CD4-positive, alpha-beta T cell treated with Interferon gamma for 1 hour (primary cell): ENCODE results near the gene FBXO47.
A peak's percentile ranks its signal among the peaks of the same experiment; 100 is the strongest.

ENCODE experiments used
- DNase-seq: peaks from one replicate; pipeline ENCODE4 v3.0.0-alpha.2; 2020

The FBXO47 gene

GRCh38 chr17:38899421-38899820 lies 67.8 kb downstream of the FBXO47 start:
- no peak for DNase-seq

DNA sequence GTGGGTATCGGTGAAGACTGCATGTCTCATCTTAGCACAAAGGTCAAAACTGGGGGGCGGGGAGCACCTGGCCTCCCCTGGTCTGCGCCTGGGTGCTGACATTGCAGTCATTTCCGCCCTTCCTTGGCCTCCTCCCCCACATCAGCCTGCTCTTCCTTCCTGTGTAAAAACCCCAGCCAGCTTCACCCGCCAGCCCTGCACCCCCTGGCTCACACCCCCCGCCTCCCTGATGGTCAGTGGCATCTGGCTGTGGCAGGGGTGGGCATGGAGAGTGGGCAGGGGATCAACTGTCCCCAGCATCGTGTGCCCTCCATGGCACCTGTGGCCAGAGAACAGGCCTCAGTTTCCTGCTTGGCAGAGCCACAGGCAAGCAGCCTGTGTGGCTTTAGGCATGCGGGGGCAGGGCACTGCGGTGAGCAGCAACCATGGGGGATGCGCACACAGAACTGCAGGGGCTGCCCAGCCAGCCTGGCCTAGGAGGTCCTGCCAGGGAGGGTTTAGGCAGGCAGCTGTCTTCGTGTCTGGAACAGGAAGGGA lies 68.3 kb downstream of the FBXO47 start:
- DNase-seq: peak; percentile 84

DNA sequence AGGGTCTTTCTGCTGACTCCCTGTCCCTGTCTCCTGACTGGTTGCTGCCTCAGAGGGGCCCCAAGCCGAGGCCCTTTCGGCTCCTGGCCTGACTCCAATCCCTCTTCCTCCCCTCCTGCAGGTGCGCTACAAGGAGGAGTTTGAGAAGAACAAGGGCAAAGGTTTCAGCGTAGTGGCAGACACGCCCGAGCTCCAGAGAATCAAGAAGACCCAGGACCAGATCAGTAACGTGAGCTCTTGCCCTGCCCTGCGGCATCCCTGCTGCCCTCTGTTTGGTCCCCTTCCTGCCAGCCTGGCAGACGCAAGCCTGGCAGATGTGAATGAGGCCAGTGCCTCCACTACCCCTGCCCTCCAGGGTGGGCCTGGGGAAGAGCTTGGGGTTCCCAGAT lies 68.9 kb downstream of the FBXO47 start:
- DNase-seq: no peak

- DNase-seq: no peak
Measured at GRCh38 chr17:38897671-38898290, 69.4 kb downstream of the FBXO47 start.

GRCh38 chr17:38897176-38897575 lies 70.0 kb downstream of the FBXO47 start:
- DNase-seq: no peak

DNA sequence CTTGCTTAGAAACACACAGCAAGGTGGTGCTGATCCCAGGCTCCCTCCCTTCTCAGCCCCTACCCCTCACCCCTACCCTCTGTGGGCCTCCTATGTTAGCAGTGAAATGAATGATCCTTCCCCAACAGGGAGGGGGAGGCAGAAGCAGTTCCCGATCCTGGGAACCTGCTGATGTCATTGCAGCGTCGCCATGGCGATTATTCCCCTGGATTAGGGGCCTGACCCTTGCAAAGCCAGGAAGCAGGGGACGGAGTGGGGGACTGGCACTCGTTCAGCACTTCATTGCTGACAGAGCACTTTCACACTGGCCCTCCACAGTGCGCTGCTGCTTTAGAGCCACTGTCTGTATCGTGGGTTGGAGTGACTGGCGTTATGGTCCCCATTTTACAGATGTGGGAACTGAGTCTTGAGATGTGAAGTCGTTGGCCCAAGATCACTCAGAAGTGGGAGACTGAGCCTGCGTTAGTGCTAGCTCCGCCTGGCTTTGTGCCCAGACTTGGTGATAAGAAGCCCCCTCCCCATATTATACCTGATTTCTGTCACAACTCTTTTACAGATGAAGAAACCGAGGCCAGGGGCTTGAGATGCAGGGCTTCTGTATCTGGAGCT lies 70.8 kb downstream of the FBXO47 start:
- no peak for DNase-seq

DNA sequence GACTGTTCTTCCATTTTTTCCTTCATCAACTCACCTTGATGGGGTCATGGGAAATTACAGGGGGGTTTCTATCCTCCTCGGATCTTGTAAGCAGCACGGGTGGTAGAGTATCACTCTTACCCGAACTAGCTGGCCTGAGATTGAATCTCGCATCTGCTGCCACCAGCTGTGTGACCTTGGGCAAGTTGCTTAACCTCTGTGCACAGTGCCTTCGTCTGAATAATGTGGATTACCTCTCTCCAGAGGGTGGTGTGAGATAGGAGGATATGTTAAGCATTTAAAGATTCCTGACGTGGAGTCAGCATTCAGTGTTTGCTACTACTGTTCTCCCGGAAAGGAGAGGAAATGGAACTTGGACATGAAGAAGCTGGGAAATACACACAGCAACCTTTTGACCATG lies 72.9 kb downstream of the FBXO47 start:
- DNase-seq: no peak

DNA sequence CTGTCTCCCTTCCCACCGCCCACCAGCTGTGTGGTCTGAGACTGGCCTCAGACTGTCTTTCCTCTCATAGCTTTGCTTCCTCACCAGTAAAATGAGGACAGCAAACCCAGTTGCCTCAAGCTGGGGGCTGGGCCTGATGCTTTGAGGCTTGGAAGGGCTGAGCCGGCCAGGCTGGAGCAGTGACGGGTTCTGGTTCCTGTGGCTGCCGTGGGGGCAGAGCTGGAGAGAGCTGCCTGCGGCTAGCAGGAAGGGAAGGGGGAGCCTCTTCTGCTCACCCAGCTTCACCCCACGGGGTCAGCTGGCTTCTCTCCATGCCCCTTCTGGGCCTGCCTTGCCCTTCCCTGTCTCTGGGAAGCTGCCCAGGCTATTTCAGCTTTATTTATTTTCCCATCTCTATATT lies 73.6 kb downstream of the FBXO47 start:
- DNase-seq: peak; percentile 47

GRCh38 chr17:38893113-38893512 lies 74.1 kb downstream of the FBXO47 start:
- no peak for DNase-seq

GRCh38 chr17:38892620-38893019 lies 74.6 kb downstream of the FBXO47 start:
- no peak for DNase-seq

DNA sequence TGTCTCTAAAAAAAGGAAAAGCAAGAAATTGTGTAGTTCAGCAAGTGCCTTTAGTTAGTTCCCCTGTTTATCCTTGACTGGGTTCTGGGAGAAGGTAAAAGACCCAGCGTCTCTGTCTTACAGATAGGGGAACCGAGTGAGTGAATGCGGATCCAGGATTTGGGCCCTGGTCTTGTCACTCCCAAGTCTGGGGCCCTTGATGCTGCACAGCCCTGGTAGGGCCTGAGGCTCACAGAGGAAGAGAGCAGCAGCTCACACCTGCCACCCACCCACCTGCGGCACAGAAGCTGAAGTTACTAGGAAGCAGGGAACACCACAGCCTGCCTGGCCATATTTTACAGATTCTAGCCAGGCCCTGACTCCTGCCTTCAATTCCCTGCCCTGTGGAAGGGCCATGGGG lies 75.1 kb downstream of the FBXO47 start:
- DNase-seq: no peak

GRCh38 chr17:38891441-38891840 lies 75.8 kb downstream of the FBXO47 start:
- DNase-seq: no peak

GRCh38 chr17:38890410-38890746 lies 76.8 kb downstream of the FBXO47 start:
- no peak for DNase-seq

DNA sequence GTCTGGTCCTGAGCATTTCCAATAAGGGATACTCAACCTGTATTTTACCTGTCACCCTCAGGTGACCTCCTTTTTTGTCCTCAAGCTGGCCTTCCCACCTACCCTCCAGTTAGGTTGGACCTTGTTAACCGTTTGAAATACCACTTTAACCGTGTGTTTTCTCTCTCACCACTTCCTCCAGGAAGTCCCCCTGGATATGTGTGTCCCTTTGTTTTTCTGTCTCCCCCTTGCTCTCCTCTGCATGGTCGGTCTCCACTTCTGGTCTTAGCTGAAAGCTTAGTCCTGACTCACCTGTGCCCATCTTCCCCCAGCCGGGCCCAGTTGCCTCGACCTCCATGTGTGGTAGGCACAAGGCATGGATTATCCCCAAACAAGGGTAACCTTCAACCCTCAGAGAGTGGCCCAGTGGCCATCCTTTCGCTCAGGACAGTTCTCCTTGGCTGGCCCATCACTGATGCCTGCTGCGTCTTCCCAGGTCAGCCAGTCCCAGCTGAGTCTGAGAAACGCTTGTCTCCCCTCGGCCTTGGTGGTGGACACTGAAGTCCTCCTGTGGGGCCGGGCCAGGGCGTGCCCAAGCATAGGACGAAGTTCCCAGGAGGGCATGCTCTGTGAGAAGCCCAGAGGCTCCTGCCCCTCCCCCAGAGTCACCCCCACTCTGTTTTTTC lies 77.3 kb downstream of the FBXO47 start:
- no peak for DNase-seq

DNA sequence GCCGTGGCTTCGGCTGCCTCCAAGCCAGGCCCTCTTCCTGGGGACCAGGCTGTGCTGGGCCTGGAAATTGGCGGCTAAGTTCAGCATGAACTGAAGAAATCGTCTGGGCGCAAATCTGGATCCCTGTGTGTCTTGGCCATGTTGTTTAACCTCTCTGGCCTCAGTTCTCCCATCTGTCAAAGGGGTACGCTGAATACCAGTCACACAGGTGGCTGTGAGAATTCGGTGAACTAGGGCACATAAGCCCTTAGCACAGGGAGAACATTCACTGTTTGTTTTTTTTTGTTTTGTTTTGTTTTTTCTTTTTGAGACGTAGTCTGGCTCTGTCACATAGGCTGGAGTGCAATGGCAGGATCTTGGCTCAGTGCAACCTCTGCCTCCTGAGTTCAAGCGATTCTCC lies 78.4 kb downstream of the FBXO47 start:
- DNase-seq: no peak

GRCh38 chr17:38886643-38887010 lies 80.6 kb downstream of the FBXO47 start:
- no peak for DNase-seq
